Stimulated activated naive CD8-positive, alpha-beta T cell treated with anti-CD3 and anti-CD28 coated beads, Interleukin-15, Interleukin-2, amounts not matched to agents 100 U/mL and 50 U/mL, for 24 hours (primary cell): Measurements from ENCODE around the gene KMT2E.
A peak's percentile ranks its signal among the peaks of the same experiment; 100 is the strongest.
"Not testable (repeated sequence)": the region's sequence is repeated elsewhere in the genome, so short reads cannot be mapped to it uniquely, and the experiment has no call there.

Experiments used
- ATAC-seq: fragments of 150-1000 bp; cut with Tn5 transposase; one replicate; pipeline ENCODE4 v1.10.0; 2021
- DNase-seq: peaks from one replicate; pipeline ENCODE4 v3.0.0; 2021

Gene KMT2E, protein sequence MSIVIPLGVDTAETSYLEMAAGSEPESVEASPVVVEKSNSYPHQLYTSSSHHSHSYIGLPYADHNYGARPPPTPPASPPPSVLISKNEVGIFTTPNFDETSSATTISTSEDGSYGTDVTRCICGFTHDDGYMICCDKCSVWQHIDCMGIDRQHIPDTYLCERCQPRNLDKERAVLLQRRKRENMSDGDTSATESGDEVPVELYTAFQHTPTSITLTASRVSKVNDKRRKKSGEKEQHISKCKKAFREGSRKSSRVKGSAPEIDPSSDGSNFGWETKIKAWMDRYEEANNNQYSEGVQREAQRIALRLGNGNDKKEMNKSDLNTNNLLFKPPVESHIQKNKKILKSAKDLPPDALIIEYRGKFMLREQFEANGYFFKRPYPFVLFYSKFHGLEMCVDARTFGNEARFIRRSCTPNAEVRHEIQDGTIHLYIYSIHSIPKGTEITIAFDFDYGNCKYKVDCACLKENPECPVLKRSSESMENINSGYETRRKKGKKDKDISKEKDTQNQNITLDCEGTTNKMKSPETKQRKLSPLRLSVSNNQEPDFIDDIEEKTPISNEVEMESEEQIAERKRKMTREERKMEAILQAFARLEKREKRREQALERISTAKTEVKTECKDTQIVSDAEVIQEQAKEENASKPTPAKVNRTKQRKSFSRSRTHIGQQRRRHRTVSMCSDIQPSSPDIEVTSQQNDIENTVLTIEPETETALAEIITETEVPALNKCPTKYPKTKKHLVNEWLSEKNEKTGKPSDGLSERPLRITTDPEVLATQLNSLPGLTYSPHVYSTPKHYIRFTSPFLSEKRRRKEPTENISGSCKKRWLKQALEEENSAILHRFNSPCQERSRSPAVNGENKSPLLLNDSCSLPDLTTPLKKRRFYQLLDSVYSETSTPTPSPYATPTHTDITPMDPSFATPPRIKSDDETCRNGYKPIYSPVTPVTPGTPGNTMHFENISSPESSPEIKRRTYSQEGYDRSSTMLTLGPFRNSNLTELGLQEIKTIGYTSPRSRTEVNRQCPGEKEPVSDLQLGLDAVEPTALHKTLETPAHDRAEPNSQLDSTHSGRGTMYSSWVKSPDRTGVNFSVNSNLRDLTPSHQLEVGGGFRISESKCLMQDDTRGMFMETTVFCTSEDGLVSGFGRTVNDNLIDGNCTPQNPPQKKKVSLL (N-terminal part only)

DNA sequence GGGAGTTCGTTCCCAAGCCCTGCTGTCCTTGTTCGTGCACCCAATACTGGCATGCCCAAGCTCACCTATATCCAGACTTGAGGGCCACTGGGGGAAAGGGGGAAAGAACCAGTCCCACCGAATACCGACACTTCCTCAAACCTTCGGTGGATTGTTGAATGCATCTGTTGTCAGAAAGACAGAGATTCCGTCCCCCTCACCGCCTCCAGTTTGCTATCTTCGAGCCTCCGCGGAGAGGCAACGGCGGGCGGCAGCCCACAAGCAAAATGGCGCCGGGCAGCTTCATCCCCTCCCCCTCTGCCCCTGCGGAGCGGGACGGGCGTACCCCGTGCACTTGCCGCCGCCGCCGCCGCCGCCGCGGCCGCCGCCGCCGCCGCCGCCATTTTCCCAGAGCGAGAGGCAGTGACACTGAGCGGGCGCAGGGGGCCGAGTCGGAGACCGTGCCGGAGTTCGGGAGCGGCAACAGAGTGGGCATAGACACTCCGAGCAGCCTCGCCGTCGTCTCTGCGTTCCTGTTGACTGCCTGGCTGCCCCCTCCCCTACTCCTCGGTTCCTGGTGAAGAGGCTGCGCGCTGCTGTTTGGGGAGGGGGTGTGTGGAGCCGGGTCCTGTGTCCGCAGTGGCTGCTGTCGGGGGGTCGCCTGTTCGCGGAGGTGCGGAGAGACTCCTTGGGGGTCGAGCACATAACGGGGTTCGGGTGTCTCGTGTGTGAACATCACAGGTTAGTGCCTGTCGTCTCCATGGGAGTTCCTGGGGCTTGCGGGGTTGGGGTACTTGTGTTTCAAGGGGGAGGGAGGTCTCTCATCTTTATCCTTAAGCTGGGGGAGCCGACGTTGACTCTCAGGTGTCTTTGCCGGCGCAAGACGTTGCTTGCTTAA is at the start of gene KMT2E:
Gene KMT2E (plus strand): TSS at position 390 of the 877 bp plus-strand sequence. CDS start 26,748 bp downstream, outside the sequence.
- DNase-seq (peak; percentile 92), ATAC-seq (peak; percentile 40)

DNA sequence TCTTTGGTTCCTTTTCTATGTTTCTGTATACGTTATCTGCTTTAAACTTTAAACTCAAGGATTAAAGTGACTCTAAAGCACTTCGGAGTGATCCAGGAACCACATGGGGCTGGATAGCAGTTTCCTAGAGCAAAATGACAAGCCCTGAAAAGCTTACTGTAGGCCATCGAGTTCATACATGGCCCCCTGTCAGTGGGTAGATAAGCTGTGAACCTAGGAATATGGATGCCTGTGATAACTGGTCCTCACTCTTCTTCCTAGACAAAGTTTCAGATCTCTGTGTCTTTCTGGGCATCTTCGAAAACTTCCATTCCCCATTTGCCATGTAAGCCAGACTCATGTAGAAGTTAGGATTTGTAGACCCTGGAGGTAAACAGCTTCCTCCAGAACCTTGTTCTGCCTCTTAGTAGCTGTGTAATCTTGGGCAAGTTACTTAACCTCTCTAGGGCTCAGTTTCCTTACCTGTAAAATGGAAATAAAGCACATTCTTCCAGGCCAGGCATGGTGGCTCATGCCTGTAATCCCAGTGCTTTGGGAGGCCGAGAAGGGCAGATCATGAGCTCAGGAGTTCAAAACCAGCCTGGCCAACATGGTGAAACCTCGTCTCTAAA is 49.3 kb upstream of the KMT2E start:
- no peak for ATAC-seq
- DNase-seq = no peak

DNA sequence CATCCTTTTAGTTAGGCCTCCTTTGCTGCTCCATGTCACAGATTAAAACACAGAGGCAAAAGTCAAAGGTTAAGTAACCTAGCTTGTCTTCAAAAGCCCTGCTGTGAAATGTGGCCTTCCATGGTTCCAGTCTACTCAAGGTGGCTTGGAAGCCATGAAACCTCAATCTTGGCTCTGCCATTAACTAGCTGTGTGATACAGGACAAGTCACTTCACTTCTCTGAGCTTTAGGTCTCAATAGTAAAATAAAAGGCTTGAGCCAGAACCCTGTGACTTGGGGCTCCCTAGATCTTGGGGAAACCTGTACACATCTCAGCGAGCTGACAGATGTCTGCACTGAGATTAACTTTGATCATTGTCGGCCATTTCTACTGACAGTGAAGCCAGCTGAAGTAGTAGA is 48.0 kb upstream of the KMT2E start:
- ATAC-seq = no peak

DNA sequence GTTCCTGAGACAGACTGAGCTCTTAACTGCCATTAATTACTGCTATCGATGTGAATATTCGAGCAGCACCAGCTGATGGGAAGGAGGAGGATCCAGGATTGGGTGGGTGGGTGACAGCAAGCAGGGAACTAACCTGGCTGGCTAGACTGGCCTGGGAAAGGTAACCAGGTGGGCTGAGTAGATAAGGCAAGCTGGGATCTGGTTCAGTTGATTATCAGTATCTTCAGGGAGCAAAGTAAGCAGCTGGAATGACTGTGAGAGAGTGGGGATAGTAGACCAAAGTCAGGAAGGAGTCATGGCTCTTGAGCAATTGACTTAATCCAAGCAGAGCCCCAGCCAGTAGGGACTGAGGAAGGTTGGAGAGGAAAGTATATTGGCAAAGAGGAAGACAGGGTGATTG is 46.9 kb upstream of the KMT2E start:
- ATAC-seq = no peak
- no peak for DNase-seq

More for the DNA sequence above, 48.0 kb upstream of the KMT2E start:
- DNase-seq = no peak

DNA sequence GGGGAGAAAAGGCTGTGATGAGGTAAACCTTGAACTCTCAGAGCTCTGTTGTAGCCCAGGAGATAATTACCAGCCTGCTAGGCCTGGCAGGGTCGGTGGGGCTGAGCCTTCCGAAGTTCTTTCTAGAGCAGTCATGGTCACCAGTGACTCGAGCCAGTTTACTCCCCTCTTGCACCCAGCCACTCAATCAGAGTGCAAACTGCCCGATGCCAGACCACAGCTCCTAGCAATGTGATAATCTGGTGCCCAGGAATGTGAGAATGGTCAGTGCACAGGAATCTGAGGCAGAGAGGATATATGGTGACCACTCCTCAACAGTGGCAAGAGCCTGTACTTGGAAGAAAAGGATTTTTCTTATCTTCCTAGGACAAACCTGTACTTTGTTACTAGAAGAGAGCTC is 46.4 kb upstream of the KMT2E start:
- ATAC-seq (no peak), DNase-seq (no peak)

DNA sequence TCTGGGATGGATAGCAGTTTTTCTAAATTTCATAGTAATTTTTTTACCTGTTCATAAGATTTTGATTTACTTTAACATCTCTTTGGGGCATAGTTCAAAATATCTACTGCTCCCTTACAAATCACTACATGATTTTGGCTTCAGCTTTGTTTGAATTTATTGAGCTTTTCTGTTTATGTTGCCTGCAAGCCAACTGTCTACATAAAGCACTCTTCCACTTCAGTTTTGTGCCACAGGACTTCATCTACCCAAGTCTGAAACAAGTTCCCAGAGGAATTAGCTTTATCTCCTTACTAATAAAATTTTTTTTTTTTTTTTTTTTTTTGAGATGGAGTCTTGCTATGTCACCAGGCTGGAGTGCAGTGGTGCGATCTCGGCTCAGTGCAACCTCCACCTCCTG is 45.4 kb upstream of the KMT2E start:
- ATAC-seq = no peak
- no peak for DNase-seq

DNA sequence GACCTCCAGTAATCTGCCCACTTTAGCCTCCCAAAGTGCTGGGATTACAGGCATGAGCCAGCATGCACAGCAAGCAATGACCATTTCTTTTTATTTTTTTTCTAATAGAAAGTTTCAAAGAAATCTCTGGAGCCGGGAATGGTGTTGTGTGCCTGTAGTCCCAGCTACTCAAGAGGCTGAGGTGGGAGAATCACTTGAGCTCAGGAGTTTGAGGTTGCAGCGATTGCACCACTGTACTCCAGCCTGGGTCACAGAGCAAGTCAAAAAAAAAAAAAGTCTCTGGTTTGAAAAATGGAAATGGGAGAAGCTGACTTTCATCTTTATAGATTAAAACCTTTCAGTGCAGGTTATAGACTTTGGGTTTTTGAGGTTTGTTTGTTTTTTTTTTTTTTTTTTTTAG is 44.8 kb upstream of the KMT2E start:
- no peak for DNase-seq
- ATAC-seq = no peak

DNA sequence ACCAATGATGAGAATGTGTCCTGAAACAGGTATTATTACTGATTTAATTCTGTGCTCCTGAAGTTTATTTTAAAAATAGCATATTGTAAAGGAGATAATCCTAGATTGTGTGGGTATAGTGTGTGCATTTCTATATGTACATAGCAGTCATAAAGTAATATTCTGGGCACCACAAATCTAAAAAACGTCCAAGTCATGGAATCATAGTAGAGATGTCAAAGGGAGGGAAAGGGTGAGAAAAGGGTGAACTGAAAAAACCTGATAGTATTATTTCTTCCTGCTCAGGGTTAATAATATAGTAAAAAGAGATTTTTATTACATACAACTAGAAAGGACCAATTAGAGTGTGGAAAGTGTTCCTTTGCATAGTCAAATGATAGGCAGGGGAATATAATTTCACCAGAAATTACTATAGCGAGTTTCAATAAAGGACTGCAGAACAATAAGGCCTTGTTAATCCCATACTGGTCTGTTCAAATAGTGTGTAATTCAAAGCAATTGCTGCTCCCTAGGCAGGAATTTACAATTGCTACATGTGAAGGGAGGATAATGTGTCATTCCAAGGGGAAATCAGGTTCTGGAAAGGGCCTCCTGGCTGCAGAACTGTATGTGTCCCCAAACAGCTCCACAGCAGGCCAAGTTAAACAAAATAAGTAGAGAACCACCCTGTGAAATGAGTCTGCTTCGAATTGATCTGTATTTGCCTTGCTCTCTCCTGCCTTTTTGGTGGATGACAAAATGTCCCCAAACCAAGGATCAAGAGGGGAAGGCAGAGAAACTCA is 42.5 kb upstream of the KMT2E start:
- ATAC-seq (no peak), DNase-seq (no peak)

DNA sequence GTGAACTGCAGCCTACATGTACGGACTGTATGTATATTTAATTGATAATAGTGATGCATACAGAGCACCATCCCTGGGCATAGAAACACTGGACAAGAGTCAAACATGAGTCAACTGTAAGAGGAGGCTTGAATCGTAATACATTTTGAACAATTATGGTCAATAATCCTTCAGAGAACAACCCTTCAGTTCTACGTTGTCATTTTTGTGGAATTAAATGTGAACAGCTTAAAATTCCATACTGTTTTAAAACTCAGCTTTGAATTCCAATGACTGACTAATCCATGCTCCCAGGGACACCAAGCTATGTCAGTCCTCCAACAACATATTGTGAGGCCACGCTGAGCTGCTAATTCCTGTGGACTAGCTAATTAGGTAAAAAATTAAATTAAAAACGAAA is 41.5 kb upstream of the KMT2E start:
- no peak for ATAC-seq
- no peak for DNase-seq

DNA sequence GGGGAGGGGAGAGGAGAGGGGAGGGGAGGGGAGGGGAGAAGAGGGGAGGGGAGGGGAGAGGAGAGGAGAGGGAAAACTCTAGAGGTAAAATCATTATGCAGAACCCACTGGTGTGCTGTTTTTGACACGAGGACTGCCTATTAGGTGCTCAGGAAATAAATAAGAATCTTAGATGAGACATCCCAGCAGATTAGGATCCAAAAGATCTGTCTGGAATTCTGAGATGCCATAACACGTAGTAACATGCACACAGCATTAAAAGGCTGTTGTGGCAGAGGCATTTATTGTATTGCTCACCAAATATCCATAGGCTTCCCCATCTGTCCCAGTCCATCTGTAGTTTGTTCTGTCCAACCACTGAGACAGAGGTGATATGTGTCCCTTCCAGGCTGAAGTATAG is 40.8 kb upstream of the KMT2E start:
- DNase-seq (no peak), ATAC-seq (no peak)

DNA sequence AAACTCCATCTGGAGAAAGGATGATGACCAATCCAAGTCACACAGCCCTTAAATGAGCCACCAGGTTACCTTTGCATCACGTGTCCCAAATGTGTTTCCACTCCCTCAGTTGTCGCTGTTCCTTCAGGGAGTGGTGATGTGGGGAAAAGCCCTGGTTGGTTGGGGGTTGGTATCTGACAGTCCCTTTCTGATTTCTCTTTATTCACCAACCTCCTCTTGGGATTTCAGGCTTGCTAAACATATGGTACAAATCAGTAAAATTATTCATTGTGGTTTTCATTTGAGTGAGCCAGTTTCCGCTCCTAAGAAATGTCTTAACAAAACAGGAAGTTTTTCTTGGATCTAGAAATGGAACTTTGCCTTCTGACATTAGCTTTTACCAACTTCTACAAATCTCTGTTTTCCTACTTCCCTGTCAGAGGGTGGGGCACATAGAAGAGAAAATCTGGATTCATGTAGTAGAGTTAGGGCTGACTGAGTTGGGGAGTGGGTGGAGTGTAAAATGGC is 40.0 kb upstream of the KMT2E start:
- DNase-seq (no peak), ATAC-seq (peak; percentile 67)

DNA sequence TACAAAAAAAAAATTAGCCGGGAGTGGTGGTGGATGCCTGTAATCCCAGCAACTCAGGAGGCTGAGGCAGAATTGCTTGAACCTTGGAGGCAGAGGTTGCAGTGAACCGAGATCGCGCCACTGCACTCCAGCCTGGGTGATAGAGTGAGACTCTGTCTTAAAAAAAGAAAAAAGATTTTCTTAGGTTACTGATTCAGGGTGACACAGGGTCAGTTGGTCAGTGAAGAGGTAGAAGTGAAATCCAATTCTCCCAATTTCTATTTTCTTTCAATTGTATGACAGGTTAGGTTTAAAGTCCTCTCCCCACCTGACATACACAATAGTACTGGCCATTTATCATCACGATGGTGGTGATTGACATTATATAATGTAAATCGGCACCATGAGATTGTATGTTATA is 38.5 kb upstream of the KMT2E start:
- DNase-seq, ATAC-seq: not testable (repeated sequence)

DNA sequence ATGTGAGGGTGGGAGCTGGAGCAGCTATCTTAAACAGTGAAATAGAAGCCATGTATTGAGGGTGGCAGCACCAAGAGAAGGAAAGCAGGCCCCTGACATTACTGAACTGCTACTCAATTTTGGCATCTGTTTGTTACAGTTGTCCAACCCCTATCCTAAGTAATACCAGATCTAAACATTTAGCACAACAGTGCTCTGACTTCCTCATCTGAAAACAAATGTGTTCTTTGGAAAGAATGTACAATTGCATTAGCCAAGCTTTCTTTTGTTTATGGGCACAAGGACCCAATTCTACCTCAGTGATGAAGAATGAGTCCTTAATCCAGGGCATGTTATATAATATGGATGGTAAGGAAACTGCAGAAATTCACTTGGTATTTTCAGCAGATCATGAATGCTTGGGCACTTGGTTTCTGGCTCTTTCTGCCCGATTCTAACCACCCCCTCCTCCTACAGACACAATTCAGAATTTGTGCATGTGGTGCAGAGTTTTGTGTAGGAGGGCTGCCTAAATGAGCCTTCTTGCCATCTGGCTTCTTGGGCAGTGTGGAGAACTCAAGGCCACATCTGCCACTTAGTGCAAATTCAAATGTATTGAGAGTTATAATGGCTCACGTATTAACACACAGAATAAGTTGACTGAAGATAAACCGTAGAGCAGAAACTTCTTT is 36.9 kb upstream of the KMT2E start:
- DNase-seq (no peak), ATAC-seq (no peak)

DNA sequence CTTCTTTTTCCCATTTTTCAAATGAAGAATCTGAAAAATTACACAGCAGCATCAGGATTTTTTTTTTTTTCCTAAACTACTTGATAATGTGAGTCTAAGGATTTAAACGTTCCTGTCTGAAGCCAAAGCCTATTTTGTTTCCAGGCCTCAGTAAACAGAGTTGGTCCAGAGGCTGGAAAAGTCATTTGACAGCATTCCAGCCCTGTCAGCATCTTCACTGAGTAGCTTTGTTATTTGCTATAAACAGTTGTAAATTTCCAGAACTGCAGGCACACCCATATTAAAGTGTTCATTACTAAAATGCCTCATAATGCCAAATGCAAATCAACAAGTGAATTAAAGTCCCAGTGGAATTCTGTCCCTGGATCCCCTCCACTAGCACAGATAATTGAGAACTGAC is 35.5 kb upstream of the KMT2E start:
- ATAC-seq = no peak

DNA sequence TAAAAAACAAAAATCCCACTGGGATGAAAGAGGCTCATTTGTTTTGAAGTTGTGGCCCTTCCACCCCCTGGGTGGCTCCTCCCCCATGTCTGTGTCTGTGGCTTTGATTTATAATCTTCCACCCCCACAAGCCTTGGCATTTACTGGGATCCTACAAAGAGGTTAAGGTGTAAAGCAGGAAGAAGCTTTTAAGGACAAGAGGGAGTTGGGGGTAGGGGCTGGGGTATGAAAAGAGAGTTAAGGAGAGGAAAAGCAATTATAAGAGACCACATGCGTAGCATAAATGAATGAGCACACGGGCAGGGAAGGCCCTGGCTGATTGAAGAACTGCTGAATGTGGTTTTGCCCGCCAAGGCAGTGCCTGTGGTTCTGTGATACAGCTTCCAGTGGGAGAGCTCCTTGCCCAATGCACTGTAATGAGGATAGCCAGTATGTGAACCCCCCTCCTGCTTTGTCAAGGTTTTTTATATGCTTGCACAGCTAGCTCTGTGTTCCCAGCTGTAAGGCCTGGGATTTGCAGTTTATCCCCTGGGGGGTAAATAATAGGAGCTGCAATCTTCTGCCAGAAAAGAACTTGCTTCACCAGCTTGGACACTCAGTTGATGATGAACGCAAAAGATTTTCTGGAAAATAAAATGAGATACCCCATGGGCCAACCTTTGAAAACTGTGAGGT is 34.7 kb upstream of the KMT2E start:
- no peak for ATAC-seq
- DNase-seq = no peak

More for the DNA sequence above, 35.5 kb upstream of the KMT2E start:
- no peak for DNase-seq

DNA sequence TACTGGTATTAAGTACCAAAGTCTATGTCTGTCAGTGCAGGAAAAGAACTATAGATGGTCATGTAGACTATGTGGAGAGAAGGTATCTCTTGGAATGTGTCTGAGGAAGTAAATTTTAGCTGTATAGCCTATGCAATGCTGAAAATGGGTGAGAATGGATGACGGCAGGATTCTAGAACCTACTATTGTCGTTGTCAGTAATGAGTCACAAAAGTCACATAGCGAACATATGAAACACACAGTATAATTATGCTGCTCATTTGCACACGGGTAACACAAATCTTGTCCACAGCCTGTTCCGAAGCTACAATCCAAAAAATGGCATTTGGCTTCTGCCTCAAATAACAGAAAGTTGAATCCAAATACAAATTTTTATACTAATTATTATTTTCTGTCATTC is 33.6 kb upstream of the KMT2E start:
- ATAC-seq (no peak), DNase-seq (no peak)

DNA sequence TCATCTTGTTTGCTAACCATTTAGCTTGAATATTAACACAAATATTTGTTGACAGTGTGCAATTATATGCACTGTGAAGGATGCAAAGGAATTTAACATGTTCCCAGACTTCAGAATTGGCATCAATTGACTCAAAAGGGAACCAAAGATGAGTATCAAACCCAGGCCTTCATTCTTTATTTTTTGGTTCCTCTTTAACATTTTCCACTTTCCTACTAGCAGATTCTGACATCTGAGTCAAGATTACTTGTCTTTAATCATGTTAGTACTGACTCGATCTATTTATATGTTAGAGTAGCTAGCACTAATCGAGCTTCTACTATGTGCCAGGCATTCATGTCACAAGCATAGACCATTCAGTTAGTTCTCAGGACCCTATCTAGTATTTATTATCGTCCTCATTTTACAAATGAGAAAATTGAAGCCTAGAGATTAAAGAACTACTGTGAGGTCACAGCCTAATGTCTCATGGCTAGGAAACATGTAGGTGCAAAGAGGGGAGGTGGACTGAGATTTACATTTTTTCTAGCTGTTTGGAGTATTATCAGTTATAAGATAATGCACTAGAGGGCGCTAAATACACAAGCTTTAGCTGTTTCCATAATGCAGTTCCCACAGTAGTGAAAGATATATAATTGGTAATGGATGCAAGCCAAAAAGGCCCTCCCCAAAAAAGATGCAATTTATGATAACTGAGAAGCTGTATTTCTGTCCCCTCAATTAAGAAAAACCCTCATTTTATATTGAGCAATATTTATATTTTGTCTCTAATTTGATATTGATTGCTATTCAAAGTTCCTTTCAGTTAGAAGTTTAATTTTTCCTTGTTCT is 32.9 kb upstream of the KMT2E start:
- ATAC-seq (no peak), DNase-seq (no peak)

DNA sequence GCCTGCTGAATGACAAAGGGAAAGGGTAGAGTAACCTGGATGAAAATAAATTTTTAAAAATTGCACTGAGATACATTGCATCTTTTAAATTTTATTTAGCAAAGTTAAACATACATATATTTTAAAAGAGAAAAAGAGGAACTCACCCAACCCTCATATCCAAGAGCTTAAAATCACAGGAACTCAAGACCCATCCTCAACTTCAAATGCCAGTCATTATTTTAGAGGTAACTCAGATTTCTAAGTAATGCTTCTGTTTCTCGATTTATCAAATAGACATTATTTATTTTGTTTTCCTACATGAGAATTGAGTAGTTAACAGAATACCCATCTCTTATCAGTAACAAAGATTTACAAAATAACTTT is 32.4 kb upstream of the KMT2E start:
- ATAC-seq (no peak), DNase-seq (no peak)
